ENCODE measurements around the gene UBTD1. TPM values are rescaled to one million over a fixed set of nuclear protein-coding genes. Genes with fewer than 3 reads are reported as not detected.

Gene UBTD1
- total and polyA plus RNA-seq, 10 of the 15 experiments (the other 5 are each of a cell fraction or from before 2014, with no cell fraction given), result 0.04 to 1.5 (median 1.2) TPM; not detected in 1

- peak overlapping the region; percentile 91 for H2AFZ ChIP-seq (ENCODE audit: control insufficient read depth, low read depth, low read length)
- intact Hi-C loops (cut with micrococcal nuclease; ENCODE audit: unreplicated experiment), result loop anchor here (1.0 to 5.0 kb wide), 4 partner anchors 50 to 205 kb away; partner anchors contain the start of genes ARHGAP19, EXOSC1, PGAM1 and ZDHHC16
- in situ Hi-C loops (cut with MboI), result no loop called here
- TF ChIP-seq, protein P1, sequence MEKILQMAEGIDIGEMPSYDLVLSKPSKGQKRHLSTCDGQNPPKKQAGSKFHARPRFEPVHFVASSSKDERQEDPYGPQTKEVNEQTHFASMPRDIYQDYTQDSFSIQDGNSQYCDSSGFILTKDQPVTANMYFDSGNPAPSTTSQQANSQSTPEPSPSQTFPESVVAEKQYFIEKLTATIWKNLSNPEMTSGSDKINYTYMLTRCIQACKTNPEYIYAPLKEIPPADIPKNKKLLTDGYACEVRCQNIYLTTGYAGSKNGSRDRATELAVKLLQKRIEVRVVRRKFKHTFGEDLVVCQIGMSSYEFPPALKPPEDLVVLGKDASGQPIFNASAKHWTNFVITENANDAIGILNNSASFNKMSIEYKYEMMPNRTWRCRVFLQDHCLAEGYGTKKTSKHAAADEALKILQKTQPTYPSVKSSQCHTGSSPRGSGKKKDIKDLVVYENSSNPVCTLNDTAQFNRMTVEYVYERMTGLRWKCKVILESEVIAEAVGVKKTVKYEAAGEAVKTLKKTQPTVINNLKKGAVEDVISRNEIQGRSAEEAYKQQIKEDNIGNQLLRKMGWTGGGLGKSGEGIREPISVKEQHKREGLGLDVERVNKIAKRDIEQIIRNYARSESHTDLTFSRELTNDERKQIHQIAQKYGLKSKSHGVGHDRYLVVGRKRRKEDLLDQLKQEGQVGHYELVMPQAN (conservative IDR thresholded peaks at IDR 0.05), result peak; percentile 72
- TF ChIP-seq POU2F2 (IDR thresholded peaks at IDR 0.05; ENCODE audit: borderline replicate concordance, low read depth, low read length) (no peak), KAT2A (conservative IDR thresholded peaks at IDR 0.05; ENCODE audit: control insufficient read depth, low read depth, low read length) (no peak), SRF (IDR thresholded peaks at IDR 0.05; ENCODE audit: low read depth in 2 of 2, low read length in 2 of 2) (no peak), STAT1 (conservative IDR thresholded peaks at IDR 0.05) (no peak), LARP7 (IDR thresholded peaks at IDR 0.05) (no peak), IKZF1 (conservative IDR thresholded peaks at IDR 0.05) (peak; percentile 48; the same call in 1 of the 2 replicates), NFYA (IDR thresholded peaks at IDR 0.05; ENCODE audit: borderline replicate concordance, low read depth, low read length) (no peak), FOXK2 (IDR thresholded peaks at IDR 0.05) (no peak), ZNF384 (IDR thresholded peaks at IDR 0.05; ENCODE audit: borderline replicate concordance, low read depth, low read length) (no peak), TCF12 (IDR thresholded peaks at IDR 0.05; ENCODE audit: low read depth, low read length) (peak; percentile 38; the same call in 1 of the 2 replicates), SUZ12 (IDR thresholded peaks at IDR 0.05; ENCODE audit: unreplicated experiment) (no peak), ESRRA (IDR thresholded peaks at IDR 0.05; ENCODE audit: low read length) (no peak)
- TF ChIP-seq, protein P2, sequence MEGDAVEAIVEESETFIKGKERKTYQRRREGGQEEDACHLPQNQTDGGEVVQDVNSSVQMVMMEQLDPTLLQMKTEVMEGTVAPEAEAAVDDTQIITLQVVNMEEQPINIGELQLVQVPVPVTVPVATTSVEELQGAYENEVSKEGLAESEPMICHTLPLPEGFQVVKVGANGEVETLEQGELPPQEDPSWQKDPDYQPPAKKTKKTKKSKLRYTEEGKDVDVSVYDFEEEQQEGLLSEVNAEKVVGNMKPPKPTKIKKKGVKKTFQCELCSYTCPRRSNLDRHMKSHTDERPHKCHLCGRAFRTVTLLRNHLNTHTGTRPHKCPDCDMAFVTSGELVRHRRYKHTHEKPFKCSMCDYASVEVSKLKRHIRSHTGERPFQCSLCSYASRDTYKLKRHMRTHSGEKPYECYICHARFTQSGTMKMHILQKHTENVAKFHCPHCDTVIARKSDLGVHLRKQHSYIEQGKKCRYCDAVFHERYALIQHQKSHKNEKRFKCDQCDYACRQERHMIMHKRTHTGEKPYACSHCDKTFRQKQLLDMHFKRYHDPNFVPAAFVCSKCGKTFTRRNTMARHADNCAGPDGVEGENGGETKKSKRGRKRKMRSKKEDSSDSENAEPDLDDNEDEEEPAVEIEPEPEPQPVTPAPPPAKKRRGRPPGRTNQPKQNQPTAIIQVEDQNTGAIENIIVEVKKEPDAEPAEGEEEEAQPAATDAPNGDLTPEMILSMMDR (IDR thresholded peaks at IDR 0.05 in 2 of 3, conservative IDR thresholded peaks at IDR 0.05 in 1 of 3; ENCODE audit: control insufficient read depth in 2 of 3, extremely low read depth in 1 of 3, insufficient read depth in 1 of 3, low read depth in 3 of 3, low read length in 3 of 3), result no peak
- TF ChIP-seq, protein P3, sequence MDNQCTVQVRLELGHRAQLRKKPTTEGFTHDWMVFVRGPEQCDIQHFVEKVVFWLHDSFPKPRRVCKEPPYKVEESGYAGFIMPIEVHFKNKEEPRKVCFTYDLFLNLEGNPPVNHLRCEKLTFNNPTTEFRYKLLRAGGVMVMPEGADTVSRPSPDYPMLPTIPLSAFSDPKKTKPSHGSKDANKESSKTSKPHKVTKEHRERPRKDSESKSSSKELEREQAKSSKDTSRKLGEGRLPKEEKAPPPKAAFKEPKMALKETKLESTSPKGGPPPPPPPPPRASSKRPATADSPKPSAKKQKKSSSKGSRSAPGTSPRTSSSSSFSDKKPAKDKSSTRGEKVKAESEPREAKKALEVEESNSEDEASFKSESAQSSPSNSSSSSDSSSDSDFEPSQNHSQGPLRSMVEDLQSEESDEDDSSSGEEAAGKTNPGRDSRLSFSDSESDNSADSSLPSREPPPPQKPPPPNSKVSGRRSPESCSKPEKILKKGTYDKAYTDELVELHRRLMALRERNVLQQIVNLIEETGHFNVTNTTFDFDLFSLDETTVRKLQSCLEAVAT (IDR thresholded peaks at IDR 0.05), result no peak; the same call in 1 of the 2 replicates
- TF ChIP-seq, protein P4, sequence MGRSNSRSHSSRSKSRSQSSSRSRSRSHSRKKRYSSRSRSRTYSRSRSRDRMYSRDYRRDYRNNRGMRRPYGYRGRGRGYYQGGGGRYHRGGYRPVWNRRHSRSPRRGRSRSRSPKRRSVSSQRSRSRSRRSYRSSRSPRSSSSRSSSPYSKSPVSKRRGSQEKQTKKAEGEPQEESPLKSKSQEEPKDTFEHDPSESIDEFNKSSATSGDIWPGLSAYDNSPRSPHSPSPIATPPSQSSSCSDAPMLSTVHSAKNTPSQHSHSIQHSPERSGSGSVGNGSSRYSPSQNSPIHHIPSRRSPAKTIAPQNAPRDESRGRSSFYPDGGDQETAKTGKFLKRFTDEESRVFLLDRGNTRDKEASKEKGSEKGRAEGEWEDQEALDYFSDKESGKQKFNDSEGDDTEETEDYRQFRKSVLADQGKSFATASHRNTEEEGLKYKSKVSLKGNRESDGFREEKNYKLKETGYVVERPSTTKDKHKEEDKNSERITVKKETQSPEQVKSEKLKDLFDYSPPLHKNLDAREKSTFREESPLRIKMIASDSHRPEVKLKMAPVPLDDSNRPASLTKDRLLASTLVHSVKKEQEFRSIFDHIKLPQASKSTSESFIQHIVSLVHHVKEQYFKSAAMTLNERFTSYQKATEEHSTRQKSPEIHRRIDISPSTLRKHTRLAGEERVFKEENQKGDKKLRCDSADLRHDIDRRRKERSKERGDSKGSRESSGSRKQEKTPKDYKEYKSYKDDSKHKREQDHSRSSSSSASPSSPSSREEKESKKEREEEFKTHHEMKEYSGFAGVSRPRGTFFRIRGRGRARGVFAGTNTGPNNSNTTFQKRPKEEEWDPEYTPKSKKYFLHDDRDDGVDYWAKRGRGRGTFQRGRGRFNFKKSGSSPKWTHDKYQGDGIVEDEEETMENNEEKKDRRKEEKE (IDR thresholded peaks at IDR 0.05), result no peak
Observed at GRCh38 chr10:97497572-97498075, 1.1 kb upstream of the UBTD1 start.

More at GRCh38 chr10:97497572-97498075, 1.1 kb upstream of the UBTD1 start:
- Histone ChIP-seq H3K4me2 (ENCODE audit: control insufficient read depth, insufficient read depth) (peak overlapping the region; percentile 88), H3K27ac (ENCODE audit: control insufficient read depth, insufficient read depth) (peak overlapping the region; percentile 87), H3K36me3 (ENCODE audit: control insufficient read depth in 2 of 2, insufficient read depth in 2 of 2, low read length in 1 of 2) (peaks cover 2 to 3% of the 10 kb centered on the region in 2 experiments; a peak in 2 of 4 replicates), H3K9ac (ENCODE audit: control insufficient read depth, insufficient read depth, low read length) (peak overlapping the region; percentile 95), H4K20me1 (ENCODE audit: control insufficient read depth, insufficient read depth) (no peaks in the 10 kb centered on the region), H3K4me3 (peak overlapping the region; percentile 90), H3K27me3 (replicated peaks in 1 of 2; ENCODE audit: control insufficient read depth in 2 of 2, insufficient read depth in 2 of 2, low read length in 1 of 2) (peaks cover 6 to 14% of the 10 kb centered on the region in 2 experiments), H3K79me2 (ENCODE audit: control insufficient read depth, insufficient read depth, low read length) (peaks cover 54% of the 10 kb centered on the region), H3K9me3 (replicated peaks; ENCODE audit: control insufficient read depth, insufficient read depth, low read length) (no peaks in the 10 kb centered on the region), H3K4me1 (ENCODE audit: control insufficient read depth, insufficient read depth, low read length) (peaks cover 5% of the 10 kb centered on the region)
- ChIA-PET SMC1A (ENCODE audit: uncharacterized antibody, unreplicated experiment) (no interaction called here), CTCF (interaction anchor here (1.5 kb wide), 1 partner anchor 90 kb away, joined by 5 read pairs; no protein-coding TSS in a partner anchor), POLR2A (interaction anchor here (0.7 kb wide), 1 partner anchor 953 kb away, joined by 4 read pairs; no protein-coding TSS in a partner anchor), RAD21 (ENCODE audit: unreplicated experiment) (no interaction called here)
- FAIRE-seq, result peak; percentile 75
- DNase-seq (ENCODE audit: low read depth, low spot score), result peak; percentile 46
- BruUV-seq (replicated peaks), result TSS peak; percentile 92
- ATAC-seq, result peak; percentile 67
- under 1% methylated on average over 22 of the region's 22 CpGs for WGBS (ENCODE audit: insufficient coverage, insufficient replicate concordance, low lambda C conversion rate, missing lambda C conversion rate)

Measured in GM12878 (cell line).